ENCODE results near the gene TSPAN9.

Gene TSPAN9

DNA sequence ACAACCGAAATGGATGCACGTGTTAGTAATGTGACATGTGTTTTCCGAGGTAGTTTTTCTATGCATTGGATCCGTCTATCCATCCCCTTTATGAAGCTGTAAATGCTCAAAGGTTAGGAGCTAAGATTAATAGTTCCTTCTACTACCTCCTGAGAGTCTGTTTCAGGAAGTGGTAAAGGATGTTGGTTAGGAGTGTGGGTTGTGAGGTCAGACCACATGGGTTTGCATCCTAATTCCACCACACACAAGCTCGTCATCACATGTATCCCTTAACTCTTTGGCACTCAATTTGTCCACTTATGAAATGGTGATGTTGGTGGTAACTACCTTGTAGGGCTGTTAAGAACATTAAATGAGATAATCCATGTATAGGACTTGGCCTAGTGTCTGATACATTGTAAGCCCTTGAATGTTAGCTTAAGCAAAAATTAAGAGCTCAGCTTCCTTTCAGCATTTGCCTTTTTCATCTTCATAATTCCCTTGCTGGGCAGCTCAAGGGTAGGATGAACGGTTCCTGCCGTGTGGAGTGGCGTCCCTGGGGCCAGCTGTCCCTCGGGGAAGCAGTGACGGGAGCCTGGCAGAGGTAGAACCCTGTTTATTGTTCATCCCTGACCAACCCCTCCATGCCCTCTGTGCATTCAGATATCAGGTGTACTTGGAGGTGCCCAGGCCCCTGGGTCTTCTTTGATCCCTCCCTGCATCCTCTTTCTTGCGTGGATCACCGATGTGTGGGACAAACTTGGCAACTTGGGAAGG lies 52.3 kb downstream of the TSPAN9 start:
- peak; percentile 11 for DNase-seq

DNA sequence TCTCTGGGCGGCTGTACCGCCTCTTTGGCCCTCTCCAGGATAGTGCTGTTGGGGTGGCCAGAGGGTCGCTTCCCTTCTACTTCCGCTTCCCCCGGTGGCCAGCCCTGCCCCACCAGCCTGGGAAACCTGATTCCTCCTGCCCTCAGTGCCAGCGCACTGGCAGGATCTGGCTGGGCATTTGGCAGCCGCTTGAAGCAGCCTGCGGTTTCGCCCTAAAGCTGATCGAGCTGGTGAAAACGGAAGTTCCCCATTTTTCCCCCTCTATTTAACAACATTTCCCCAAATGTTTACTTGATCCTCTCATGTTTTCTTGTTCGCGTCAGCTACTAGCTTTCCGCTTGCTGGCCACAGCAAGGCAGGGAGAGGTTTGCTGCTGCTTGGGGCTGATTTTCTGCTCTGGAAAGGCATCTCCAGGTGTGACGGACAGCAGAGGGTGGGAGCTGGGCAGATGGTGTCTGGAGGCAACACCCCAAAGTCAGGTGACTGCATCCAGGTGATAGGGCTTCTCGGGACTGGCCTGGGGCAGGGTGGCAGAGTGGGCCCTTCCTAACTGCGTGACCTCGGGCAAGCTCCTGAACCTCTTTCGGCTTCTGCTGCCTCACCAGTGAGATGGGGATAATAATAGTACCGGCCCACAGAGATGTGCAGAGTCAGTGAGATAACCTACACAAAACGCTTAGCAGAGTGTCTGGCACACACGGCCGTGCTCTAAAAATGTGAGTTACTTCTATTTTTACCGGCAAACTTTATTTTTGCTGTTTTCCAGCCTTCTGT lies 53.1 kb downstream of the TSPAN9 start:
- no peak for DNase-seq

DNA sequence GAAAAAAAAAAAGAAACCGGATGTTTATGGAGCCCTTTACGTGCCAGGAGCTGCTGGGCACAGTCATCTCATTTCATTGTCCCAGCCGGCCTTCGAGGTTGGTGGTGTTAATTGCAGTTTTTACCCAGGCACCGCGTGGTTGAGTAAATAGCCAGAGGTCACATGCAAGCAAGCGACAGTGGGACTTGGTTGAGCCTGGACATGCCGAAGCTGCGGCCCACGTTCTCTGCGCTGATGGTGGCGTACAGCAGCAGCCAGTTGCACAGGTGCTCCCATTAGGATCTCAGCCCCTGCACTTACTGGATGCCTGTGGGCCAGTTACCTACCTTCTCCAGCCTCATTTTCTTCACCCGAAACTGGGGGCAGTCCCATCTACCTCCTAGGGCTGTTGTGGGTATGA lies 54.0 kb downstream of the TSPAN9 start:
- DNase-seq, result no peak

DNA sequence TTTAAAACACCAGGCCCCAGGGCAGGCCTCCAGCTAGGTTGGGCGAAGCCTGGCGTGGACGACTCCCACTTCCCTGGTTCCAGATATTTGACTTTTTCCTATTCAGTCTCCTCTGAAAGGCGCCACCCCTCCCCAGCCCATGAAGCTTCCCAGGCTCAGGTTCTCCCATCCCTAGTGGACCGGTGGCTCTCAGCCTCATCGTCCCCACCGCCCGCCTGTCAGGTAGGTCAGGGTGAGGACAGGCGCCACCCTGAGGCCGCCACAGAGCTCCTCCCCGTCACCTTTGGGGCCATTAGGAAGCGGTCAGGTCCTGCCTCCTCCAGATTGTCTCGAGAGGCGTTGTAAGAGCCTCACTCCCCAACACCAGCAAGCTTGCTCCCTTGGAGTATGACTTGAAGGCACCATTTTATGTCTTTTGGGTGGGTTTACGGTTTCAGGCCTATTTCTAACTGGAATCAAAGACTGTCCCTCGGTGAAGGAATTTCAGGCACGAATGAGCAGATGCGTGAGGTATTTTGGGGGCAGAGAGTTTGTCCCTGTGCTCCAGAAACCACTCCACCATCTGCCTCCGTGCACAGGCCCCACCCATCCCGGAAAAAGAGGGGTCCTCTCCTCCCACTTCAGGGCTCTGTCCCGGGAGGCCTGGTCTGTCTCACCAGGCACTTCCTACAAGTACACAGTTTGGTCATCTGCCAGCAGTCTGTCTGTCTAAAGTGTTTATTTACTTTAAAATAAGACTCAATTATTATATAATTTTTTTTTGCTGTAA lies 55.6 kb downstream of the TSPAN9 start:
- no peak for DNase-seq

DNA sequence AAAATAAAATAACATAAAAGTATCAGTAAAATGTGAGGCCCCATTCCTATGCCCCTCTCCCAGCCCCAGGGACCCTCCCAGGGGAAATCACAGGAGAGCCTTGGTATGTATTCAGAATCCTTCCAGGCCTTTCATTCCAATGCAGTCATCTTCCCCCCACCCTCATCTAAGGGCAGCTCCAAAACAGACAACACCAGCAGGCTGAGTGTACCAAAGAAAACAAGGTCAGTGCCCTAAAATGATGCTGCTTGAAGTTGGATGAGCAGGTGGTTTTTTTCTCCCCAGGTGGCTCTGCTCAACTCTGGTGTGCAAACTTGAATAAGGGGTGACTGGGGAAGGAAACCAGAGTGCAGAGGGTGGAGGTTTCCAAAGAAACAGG lies 56.2 kb downstream of the TSPAN9 start:
- no peak for DNase-seq

DNA sequence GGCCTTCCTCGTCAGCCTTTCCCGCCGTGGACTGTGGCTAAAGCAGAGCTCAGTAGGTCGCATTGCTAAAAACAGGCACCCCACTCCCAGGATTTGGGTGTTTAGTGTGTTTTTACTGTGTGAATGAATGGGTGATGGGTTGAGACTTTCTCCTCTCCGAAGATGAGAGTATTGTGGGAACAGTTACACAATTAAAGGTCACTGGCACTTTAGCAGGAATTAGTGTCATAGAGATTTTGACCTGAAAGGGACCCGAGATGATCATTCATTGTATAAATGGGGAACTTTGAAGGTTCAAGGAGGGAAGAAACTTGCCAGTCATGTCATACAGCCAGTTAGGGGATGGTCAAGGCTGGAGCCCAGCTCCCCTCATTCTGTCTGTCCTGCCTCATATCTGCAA lies 56.9 kb downstream of the TSPAN9 start:
- no peak for DNase-seq

DNA sequence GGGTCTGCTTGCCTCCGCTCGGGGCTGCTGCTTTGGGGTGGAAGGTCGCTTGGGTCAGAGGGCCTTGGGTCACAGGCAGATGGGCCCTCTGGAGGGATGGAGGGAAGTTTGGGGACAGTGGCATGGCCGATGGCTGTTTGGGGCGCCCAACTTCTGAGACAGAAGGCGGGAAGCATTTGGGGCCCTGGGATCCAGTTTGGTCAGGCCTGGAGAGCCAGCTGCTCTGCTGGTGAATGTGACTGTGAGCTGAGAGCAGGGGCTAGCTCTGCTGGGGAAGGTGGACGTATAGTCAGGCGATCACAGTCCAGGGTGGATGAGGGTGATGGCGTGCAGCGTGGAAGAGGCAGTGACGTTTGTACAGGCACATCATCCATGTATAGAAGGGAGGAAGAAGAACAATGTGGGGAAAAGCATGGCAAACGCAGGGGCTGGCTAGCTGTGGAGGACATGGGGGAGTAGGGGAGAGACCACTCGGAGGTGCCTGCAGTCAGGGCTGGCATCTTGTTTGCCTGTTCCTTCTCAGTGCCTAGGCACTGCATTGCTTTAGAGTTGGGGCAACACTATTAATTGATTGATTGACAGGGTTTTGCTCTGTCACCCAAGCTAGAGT lies 57.5 kb downstream of the TSPAN9 start:
- DNase-seq, result no peak

DNA sequence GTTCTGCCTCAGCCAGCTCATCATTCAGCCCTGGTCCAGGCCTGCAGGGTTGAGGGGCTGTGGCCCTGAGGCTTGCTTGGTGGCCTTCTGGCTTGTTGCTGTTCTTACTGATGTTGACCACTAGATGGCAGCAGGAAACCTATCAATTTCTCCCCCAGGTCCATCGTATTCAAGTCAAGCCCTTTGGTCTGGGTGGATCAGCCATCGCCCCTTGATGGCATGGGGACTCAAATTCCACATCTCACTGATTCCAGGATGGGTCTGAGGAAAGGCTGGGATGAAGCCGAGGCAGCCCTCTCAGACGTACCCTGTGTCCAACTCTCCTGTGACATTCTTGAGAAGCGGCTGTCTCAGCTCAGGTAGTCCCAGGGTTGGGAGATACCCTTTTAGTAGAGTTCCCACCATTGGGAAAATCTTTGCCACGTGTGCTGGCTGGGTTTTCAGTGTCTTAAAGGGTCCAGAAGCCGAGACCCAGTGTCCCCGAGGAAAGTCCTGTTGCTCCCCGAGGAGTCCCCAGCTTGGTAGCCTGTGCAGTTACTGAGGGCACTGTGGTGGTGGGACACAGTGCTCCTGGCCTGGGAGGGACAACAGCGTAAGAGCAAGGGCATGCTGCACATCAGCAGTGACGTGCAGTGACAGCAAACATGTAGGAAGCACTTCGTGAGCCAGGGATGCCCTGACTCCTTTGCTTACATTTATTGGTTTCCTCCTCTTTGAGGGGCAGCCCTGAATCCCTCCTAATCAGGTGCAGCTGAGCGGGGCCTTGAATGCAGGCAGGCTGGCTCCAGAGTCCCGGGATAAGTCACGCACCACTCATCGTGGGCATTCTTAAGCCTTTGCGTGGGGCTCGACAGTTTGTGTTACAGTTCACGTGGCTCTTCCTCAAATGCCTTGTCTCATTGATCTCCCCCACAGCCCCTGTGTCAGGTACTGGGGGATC lies 58.6 kb downstream of the TSPAN9 start:
- peak; percentile 52 for DNase-seq

DNA sequence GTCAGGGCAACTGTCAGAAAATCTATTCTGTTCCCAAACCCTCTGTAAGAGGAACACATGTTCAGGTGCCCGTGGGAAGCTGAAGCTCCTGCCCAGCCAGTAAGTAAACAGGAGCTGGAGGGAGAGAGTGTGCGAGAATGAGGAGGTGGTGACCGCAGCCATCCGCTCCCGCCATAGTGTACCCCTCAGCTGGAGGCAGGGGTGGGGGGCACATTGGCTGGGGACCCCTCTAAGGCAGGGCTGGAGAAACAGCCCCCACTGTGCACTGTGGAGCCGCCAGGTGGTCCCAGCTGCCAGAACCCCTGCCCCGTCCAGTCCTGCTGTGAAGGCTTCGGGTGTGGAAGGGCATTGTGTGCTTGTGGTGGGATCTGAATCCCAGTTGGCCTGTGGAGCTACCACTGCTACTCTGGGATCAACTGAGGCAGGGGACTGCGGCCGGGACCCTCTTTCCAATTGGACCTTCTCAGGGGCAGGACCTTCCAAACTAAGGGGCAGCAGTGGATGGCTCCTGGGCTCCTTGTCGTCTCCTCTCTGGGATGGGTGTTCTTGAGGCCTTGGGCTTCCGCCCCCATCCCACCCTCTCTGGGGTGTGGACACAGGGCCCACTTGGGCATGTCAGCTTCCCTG lies 59.6 kb downstream of the TSPAN9 start:
- no peak for DNase-seq

DNA sequence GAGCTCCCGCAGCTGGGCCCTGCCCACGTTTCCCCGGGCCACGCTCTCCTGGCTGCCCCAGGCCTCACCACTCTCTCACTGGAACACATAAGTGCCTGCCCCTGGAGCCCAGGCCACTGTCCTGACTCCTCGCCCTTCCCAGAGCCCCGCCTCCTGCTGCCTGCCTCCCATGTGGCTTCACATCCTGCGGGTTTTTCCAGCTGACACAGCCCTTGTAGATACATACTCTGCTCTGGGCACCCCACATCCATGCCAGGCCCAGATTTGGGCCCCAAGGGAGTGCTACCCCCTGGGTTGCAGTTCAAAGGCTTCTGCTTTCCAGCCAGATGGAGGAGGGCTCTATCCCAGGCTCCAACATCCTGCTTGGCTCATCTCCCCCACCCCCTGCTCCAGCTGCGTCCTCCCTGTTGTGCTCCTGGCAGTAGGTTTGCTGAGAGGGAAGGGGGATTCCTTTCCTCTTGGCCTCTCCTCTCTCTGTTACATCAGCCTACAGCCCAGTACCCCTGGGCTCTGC lies 60.1 kb downstream of the TSPAN9 start:
- DNase-seq, result no peak

DNA sequence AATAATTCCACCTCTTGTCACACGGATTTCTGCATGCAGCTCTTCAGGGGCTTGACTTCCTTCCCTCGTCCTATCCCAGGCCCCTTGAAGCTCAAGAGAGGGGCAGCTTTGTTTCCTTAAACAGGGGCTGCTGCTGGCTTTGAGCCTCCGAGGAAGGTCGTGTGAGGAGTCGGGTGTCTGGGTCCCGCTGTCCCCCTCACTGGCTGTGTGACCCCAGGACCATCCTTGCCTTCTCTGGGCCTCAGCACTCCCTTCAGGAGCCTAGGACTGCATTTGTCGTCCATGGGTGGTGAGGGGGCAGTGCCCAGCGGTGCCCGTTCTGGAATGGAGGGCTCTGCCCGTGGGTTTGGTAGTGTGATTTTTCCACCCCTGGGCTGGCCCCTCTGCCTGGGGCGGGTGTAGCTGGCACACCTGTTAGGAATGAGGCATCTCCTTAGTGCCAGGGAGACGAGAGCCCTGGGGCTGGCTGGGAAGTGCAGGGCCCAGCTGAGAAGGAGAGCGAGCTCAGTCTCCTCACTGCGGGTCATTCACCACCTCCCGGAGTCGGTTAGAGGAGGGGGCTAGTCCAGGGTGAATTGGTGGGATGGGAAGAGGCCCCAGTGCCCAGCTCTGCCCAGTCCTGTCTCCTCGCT lies 60.8 kb downstream of the TSPAN9 start:
- DNase-seq, result no peak

DNA sequence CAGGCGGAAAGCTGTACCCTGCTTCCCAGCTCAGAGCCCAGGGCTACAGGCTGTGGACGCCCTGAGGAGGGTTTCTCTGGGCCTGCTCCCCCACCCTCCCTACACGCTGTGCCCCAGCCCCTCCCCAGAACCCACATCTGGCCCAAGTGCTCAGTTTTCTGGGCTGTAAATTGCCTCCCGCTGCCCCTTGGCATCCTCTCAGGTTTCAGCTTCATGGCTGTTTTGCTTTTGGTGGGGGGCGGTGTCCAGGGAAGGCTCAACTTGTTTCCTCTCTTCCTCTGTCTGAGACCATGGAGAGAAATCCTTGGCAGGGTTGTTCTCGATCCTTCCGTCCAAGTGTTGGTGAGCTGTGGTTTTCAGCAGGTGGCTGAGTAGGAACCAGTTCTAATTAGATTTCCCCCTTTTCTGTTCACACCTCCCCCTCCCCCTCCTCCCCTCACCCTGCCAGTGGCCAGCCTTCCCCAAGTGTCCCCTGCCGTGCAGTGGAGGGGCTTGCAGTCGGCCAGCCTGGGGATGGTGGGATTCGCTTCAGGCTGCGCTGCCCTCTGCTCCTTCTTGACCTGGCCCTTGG lies 61.8 kb downstream of the TSPAN9 start:
- no peak for DNase-seq

DNA sequence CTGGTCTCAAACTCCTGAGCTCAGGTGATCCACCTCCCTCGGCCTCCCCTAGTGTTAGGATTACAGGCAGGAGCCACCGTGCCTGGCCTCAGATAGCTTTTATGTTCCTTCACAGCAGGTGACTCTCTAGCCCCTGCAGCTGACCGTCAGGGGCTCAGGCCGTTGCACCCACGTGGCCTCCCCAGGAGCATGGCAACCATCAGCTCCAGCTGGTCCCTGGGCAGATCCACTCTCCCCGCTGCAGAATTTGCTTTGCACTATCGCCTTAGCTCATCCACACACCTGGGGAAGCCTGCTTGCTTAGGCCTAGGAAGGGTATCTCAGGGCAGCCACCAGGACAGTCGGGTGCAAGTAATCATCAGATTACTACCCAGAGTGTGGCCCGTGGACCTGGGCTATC lies 62.6 kb downstream of the TSPAN9 start:
- no peak for DNase-seq

DNA sequence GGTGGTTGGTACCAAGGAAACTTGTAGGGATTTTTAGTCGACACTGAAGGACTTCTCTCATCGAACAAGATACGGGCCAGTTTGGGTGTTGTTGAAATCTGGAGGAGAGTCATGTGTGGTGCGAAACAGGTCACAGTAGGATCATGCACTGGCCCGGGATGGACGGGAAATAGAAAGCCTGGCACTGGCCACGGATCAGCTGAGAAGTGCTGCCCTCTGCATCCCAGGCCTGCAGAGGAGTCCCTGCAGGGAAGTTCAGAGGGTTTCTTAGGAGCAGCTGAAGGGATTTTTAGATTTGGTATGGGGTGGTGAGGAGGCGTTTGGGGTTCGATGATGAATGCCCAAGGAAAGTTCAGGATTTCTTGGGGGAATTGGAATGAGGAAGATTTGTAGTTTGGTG lies 63.1 kb downstream of the TSPAN9 start:
- DNase-seq, result no peak

DNA sequence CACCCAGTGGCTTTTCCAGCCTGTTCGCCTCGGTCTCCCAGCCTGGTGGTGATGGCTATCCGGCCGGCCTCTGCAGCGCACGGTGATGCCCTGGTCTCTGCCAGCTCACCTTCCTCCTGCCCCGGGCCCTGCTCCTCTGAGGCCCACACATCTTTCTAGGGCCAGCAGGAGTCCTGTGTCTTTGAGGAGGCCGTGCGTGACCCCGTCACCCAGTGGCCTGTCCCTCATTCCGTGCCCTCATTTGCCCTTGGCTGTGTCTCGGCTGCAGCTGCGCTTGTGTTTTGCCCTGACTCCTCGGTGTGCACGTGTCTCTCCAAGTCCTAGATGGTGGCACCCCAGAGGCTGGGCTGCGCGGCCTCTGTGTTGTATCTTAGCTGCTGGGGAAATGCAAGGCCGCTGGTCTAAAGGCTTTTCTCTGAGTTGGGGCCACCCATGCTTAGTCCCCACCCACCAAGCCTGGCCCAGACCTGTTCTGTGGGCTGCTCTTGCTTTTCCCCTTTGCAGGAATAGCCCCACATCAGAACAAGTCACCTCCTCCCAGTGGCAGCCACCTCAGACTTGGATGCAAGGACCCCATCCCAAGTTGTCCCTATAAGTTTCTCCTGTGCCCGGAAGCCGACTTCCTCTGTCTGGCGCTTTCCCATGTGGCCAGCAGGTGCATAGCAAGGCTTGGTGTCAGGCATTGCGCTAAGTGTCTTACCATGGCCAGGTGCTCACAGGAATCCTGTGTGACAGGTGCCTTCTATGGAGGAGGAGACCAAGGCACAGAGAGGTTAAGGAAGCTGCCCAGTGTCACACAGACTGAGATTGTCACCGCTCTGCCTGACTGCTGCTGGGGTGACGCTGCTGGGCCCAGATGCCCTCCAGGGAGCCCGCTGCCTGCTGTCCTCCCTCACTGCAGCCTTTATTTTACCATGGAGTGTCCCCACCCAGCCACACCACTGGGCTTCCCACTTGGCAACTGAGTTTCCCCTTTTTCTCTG lies 64.5 kb downstream of the TSPAN9 start:
- DNase-seq, result no peak

DNA sequence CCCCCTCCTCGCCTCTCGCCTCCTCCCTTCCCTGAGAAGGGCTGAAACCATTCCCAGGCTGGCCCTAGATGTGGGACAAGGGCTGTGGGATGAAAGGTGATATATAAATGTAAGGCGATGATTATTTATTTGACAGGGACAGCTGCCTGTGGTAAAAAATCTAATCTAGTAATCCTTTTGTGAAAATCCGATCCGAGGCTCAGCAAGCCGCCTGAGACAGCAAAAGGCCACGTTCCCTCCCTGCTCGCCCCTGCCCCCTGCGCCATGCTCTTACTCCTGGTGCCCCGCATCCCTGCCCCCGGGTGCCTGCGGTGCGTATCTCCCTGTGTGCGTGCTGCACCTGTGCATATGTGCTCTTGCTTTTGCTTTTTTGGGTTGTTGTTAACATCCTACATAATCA lies 65.2 kb downstream of the TSPAN9 start:
- DNase-seq, result no peak

DNA sequence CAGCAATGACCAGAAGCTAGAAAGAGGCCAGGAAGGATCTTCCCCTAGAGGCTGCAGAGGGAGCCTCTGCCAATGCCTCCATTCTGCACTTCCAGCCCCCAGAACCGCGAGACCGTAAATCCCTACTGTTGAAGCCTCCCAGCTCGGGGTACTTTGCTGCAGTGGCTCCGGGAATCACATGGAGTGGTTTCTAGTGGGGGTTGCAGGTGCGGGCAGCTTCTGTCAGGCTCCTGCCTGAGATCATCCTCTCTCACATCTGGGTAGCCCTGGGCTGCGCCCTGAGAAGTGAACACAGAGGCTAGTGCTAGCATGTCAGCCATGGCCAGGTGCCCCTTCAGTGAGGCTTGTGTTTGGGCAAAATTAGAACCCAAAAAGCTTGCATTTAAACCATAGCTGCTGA lies 67.3 kb downstream of the TSPAN9 start:
- DNase-seq, result no peak

DNA sequence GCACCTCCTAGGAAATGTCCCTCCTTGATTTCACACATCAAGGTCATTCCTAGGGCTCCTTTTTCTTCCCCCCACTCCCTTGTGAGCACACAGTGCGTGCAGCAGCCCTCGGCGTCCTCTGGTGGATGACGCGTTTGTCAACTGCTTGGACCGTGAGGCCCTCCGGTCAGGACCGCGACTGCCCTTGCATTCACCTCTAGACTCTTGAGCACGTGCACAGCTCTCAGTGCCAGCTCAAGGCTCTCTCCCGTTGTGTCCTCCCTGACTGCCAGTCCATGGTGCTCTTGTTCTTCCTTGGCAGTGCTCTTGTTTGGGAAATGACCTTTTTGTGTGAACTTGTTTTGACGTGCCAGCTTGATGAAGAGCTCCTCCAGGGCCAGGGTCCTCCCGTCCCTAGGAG lies 67.9 kb downstream of the TSPAN9 start:
- DNase-seq, result no peak

DNA sequence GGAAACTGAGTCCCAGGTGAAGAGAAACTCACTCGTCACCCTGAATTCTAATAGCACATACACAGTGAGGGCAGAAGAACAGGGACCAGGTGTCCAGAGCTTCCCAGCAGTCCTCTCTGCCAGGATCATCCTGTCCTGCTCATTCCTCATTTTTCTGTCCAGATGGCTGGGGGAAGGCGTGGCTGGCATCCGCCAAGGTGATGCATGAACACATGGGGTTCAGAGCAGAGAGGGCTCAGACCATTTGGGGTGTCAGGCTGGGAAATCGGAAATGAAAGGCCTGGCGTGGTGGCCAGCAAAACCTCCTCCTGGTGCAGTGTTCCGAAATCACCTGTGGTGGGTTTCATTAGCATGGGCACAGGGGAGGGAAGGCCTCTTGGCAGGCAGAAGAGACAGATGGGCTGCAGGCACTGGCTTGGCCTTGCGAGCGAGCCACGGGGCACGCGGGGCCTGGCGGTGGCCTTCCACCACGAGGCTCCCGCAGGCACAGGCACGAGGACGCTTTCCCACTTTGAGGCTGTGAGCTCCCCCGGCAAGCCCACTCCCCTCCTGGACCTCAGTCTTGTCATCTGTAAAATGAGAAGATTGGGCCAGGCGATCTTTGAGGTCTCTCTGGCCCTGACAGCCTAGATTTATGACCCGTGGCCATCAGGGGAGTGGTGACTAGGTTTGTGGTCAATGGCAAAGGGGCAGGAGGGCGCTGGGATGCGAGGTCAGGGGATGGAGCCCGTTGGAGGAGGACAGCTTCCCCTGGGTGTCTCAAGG lies 68.5 kb downstream of the TSPAN9 start:
- DNase-seq, result no peak
